ENCODE measurements around the gene GDF11. TPM values are rescaled to one million over a fixed set of nuclear protein-coding genes. Genes with fewer than 3 reads are reported as not detected.

The GDF11 gene
- total and polyA plus RNA-seq, 2 of the 8 experiments (the other 6 are each of a cell fraction or from before 2014, with no cell fraction given): 12.1 to 15.1 TPM

GRCh38 chr12:55795950-55796349 is 53.0 kb downstream of the GDF11 start (continued):
- TF ChIP-seq, protein P1, sequence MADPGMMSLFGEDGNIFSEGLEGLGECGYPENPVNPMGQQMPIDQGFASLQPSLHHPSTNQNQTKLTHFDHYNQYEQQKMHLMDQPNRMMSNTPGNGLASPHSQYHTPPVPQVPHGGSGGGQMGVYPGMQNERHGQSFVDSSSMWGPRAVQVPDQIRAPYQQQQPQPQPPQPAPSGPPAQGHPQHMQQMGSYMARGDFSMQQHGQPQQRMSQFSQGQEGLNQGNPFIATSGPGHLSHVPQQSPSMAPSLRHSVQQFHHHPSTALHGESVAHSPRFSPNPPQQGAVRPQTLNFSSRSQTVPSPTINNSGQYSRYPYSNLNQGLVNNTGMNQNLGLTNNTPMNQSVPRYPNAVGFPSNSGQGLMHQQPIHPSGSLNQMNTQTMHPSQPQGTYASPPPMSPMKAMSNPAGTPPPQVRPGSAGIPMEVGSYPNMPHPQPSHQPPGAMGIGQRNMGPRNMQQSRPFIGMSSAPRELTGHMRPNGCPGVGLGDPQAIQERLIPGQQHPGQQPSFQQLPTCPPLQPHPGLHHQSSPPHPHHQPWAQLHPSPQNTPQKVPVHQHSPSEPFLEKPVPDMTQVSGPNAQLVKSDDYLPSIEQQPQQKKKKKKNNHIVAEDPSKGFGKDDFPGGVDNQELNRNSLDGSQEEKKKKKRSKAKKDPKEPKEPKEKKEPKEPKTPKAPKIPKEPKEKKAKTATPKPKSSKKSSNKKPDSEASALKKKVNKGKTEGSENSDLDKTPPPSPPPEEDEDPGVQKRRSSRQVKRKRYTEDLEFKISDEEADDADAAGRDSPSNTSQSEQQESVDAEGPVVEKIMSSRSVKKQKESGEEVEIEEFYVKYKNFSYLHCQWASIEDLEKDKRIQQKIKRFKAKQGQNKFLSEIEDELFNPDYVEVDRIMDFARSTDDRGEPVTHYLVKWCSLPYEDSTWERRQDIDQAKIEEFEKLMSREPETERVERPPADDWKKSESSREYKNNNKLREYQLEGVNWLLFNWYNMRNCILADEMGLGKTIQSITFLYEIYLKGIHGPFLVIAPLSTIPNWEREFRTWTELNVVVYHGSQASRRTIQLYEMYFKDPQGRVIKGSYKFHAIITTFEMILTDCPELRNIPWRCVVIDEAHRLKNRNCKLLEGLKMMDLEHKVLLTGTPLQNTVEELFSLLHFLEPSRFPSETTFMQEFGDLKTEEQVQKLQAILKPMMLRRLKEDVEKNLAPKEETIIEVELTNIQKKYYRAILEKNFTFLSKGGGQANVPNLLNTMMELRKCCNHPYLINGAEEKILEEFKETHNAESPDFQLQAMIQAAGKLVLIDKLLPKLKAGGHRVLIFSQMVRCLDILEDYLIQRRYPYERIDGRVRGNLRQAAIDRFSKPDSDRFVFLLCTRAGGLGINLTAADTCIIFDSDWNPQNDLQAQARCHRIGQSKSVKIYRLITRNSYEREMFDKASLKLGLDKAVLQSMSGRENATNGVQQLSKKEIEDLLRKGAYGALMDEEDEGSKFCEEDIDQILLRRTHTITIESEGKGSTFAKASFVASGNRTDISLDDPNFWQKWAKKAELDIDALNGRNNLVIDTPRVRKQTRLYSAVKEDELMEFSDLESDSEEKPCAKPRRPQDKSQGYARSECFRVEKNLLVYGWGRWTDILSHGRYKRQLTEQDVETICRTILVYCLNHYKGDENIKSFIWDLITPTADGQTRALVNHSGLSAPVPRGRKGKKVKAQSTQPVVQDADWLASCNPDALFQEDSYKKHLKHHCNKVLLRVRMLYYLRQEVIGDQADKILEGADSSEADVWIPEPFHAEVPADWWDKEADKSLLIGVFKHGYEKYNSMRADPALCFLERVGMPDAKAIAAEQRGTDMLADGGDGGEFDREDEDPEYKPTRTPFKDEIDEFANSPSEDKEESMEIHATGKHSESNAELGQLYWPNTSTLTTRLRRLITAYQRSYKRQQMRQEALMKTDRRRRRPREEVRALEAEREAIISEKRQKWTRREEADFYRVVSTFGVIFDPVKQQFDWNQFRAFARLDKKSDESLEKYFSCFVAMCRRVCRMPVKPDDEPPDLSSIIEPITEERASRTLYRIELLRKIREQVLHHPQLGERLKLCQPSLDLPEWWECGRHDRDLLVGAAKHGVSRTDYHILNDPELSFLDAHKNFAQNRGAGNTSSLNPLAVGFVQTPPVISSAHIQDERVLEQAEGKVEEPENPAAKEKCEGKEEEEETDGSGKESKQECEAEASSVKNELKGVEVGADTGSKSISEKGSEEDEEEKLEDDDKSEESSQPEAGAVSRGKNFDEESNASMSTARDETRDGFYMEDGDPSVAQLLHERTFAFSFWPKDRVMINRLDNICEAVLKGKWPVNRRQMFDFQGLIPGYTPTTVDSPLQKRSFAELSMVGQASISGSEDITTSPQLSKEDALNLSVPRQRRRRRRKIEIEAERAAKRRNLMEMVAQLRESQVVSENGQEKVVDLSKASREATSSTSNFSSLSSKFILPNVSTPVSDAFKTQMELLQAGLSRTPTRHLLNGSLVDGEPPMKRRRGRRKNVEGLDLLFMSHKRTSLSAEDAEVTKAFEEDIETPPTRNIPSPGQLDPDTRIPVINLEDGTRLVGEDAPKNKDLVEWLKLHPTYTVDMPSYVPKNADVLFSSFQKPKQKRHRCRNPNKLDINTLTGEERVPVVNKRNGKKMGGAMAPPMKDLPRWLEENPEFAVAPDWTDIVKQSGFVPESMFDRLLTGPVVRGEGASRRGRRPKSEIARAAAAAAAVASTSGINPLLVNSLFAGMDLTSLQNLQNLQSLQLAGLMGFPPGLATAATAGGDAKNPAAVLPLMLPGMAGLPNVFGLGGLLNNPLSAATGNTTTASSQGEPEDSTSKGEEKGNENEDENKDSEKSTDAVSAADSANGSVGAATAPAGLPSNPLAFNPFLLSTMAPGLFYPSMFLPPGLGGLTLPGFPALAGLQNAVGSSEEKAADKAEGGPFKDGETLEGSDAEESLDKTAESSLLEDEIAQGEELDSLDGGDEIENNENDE (IDR thresholded peaks at IDR 0.05; ENCODE audit: insufficient replicate concordance, low read length): no peak
- no peak for TF ChIP-seq CBX8 (IDR thresholded peaks at IDR 0.05; ENCODE audit: borderline replicate concordance, low read depth, low read length)
- TF ChIP-seq SRF (IDR thresholded peaks at IDR 0.05; ENCODE audit: low read depth, low read length): no peak
- TF ChIP-seq EGR1 (IDR thresholded peaks at IDR 0.05; ENCODE audit: borderline replicate concordance, low read depth, low read length): no peak
- no peak for TF ChIP-seq SP1 (IDR thresholded peaks at IDR 0.05; ENCODE audit: low read depth, low read length)
- TF ChIP-seq GABPA (IDR thresholded peaks at IDR 0.05; ENCODE audit: borderline replicate concordance, insufficient read depth, low read length): no peak

All from H1 (cell line).